ENCODE measurements around the gene SDHD.

DNA sequence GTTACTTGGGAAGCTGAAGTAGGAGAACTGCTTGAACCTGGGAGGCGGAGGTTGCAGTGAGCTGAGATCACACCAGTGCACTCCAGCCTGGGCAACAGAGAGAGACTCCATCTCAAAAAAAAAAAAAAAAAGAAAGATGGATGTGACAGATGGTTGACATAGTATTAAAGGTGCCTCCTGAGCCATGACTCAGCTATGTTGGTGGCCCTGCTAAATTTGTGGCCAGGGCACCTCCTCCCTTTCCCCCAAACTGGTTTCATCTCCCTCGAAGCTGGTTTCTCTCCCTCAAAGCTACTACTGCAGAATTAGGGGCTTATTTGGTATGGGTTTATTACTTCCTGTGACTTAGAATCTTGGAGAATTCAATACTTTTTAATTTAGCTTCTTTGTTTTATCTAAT, 31.5 kb downstream of the SDHD start:
- no peak for TF ChIP-seq CEBPB (IDR thresholded peaks at IDR 0.05)
- TF ChIP-seq CTCF (IDR thresholded peaks at IDR 0.05): no peak
- TF ChIP-seq CHD4 (IDR thresholded peaks at IDR 0.05; ENCODE audit: borderline replicate concordance): no peak
- no peak for TF ChIP-seq MAZ (IDR thresholded peaks at IDR 0.05; ENCODE audit: borderline replicate concordance, low read depth, low read length)
- TF ChIP-seq, protein P1, sequence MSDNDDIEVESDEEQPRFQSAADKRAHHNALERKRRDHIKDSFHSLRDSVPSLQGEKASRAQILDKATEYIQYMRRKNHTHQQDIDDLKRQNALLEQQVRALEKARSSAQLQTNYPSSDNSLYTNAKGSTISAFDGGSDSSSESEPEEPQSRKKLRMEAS (IDR thresholded peaks at IDR 0.05): no peak
- TF ChIP-seq POLR2A (IDR thresholded peaks at IDR 0.05; ENCODE audit: low read length): no peak
- no peak for TF ChIP-seq PHF8 (IDR thresholded peaks at IDR 0.05; ENCODE audit: borderline replicate concordance, low read depth)
- no peak for TF ChIP-seq EP300 (IDR thresholded peaks at IDR 0.05)
- TF ChIP-seq HMGXB4 (CRISPR knock-in tag; IDR thresholded peaks at IDR 0.05; ENCODE audit: borderline replicate concordance): no peak
- no peak for TF ChIP-seq RNF2 (IDR thresholded peaks at IDR 0.05; ENCODE audit: borderline replicate concordance, low read depth)
- no peak for TF ChIP-seq RFX5 (IDR thresholded peaks at IDR 0.05)
- TF ChIP-seq, protein P2, sequence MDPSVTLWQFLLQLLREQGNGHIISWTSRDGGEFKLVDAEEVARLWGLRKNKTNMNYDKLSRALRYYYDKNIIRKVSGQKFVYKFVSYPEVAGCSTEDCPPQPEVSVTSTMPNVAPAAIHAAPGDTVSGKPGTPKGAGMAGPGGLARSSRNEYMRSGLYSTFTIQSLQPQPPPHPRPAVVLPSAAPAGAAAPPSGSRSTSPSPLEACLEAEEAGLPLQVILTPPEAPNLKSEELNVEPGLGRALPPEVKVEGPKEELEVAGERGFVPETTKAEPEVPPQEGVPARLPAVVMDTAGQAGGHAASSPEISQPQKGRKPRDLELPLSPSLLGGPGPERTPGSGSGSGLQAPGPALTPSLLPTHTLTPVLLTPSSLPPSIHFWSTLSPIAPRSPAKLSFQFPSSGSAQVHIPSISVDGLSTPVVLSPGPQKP (IDR thresholded peaks at IDR 0.05; ENCODE audit: low read depth, low read length): no peak
- no peak for TF ChIP-seq SREBF2 (IDR thresholded peaks at IDR 0.05)
